ENCODE measurements around the gene RNF115. TPM values are rescaled to one million over a fixed set of nuclear protein-coding genes. Genes with fewer than 3 reads are reported as not detected.
"Not testable (repeated sequence)": the region's sequence is repeated elsewhere in the genome, so short reads cannot be mapped to it uniquely, and the experiment has no call there.

The RNF115 gene
- total RNA-seq, 1 donor from 2014 or later, result 15.3 TPM

DNA sequence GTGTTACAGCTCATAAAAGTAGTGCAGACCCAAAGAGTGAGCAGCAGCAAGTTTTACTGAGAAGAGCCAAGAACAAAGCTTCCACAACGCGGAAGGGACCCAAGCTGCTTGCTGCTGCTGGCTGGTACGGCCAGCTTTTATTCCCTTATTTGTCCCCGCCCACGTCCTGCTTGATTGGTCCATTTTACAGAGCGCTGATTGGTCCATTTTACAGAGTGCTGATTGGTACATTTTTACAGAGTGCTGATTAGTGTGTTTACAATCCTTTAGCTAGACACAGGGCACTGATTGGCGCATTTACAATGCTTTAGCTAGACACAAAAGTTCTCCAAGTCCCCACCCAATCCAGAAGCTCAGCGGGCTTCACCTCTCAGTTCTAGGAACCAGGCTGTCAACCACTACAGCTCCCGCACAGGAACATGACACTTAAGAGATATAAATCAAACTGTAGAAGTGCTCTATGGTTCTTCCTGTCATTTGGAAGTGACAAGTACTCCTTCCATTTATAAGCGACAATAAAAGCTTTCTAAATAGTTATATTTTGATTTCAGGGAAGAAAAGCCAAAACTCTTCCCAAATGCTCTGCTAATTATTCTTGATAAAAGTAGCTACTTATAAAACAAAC, 28.5 kb downstream of the RNF115 start:
- H3K4me3 Mint-ChIP-seq (ENCODE audit: unreplicated experiment), result no peak overlapping the region

GRCh38 chr1:145792484-145792883, 31.4 kb downstream of the RNF115 start:
- peaks cover 5% of the 10 kb centered on the region for H3K36me3 ChIP-seq (ENCODE audit: insufficient read depth, low read length)
- no peak overlapping the region for H3K27ac ChIP-seq (ENCODE audit: low read depth, low read length)
- H3K79me2 ChIP-seq (ENCODE audit: insufficient read depth, low read length), result peaks cover 51% of the 10 kb centered on the region
- no peak overlapping the region for H2AFZ ChIP-seq (ENCODE audit: low read depth, low read length)
- Mint-ChIP-seq H3K27ac (ENCODE audit: unreplicated experiment) (no peak overlapping the region), H3K36me3 (ENCODE audit: low read depth, unreplicated experiment) (peaks cover 20% of the 10 kb centered on the region), H3K9me3 (ENCODE audit: unreplicated experiment) (peaks cover 12% of the 10 kb centered on the region), H3K4me1 (ENCODE audit: low read depth, unreplicated experiment) (no peaks in the 10 kb centered on the region), H3K27me3 (ENCODE audit: low read depth, unreplicated experiment) (no peaks in the 10 kb centered on the region), H3K4me3 (ENCODE audit: unreplicated experiment) (no peak overlapping the region)
- no peak overlapping the region for H3K9ac ChIP-seq (ENCODE audit: low read length)
- H3K9me3 ChIP-seq (ENCODE audit: insufficient read depth, low read depth, low read length), result no peaks in the 10 kb centered on the region
- H3K4me2 ChIP-seq (ENCODE audit: low read length), result no peak overlapping the region
- H3K27me3 ChIP-seq (ENCODE audit: insufficient read depth, low read length), result no peaks in the 10 kb centered on the region
- no peak for DNase-seq (ENCODE audit: low read depth)
- FAIRE-seq, result no peak
- H4K20me1 ChIP-seq (ENCODE audit: insufficient read depth, low read length), result peaks cover 18% of the 10 kb centered on the region
- no peak overlapping the region for H3K4me3 ChIP-seq (ENCODE audit: insufficient read depth, low read depth, low read length)
- TF ChIP-seq, protein P1, sequence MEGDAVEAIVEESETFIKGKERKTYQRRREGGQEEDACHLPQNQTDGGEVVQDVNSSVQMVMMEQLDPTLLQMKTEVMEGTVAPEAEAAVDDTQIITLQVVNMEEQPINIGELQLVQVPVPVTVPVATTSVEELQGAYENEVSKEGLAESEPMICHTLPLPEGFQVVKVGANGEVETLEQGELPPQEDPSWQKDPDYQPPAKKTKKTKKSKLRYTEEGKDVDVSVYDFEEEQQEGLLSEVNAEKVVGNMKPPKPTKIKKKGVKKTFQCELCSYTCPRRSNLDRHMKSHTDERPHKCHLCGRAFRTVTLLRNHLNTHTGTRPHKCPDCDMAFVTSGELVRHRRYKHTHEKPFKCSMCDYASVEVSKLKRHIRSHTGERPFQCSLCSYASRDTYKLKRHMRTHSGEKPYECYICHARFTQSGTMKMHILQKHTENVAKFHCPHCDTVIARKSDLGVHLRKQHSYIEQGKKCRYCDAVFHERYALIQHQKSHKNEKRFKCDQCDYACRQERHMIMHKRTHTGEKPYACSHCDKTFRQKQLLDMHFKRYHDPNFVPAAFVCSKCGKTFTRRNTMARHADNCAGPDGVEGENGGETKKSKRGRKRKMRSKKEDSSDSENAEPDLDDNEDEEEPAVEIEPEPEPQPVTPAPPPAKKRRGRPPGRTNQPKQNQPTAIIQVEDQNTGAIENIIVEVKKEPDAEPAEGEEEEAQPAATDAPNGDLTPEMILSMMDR (IDR thresholded peaks at IDR 0.05; ENCODE audit: insufficient read depth, low read depth, low read length), result no peak
- no peak for TF ChIP-seq EZH2 (IDR thresholded peaks at IDR 0.05; ENCODE audit: insufficient read depth, low read length)
- H3K4me1 ChIP-seq (ENCODE audit: insufficient read depth, low read length), result no peaks in the 10 kb centered on the region

More for the DNA sequence above, 28.5 kb downstream of the RNF115 start:
- Histone ChIP-seq H3K27ac (ENCODE audit: low read depth, low read length) (no peak overlapping the region), H3K27me3 (ENCODE audit: insufficient read depth, low read length) (no peaks in the 10 kb centered on the region), H3K36me3 (ENCODE audit: insufficient read depth, low read length) (no peaks in the 10 kb centered on the region), H3K79me2 (ENCODE audit: insufficient read depth, low read length) (peaks cover 74% of the 10 kb centered on the region), H3K9me3 (ENCODE audit: insufficient read depth, low read depth, low read length) (no peaks in the 10 kb centered on the region), H3K9ac (ENCODE audit: low read length) (no peak overlapping the region), H2AFZ (ENCODE audit: low read depth, low read length) (no peak overlapping the region), H3K4me2 (ENCODE audit: low read length) (no peak overlapping the region), H4K20me1 (ENCODE audit: insufficient read depth, low read length) (peaks cover 25% of the 10 kb centered on the region), H3K4me1 (ENCODE audit: insufficient read depth, low read length) (no peaks in the 10 kb centered on the region), H3K4me3 (ENCODE audit: insufficient read depth, low read depth, low read length) (no peak overlapping the region)
- TF ChIP-seq, protein P1 (IDR thresholded peaks at IDR 0.05; ENCODE audit: insufficient read depth, low read depth, low read length), result no peak
- TF ChIP-seq EZH2 (IDR thresholded peaks at IDR 0.05; ENCODE audit: insufficient read depth, low read length), result no peak
- Mint-ChIP-seq H3K9me3 (ENCODE audit: unreplicated experiment) (peaks cover 12% of the 10 kb centered on the region), H3K36me3 (ENCODE audit: low read depth, unreplicated experiment) (peaks cover 23% of the 10 kb centered on the region), H3K27me3 (ENCODE audit: low read depth, unreplicated experiment) (no peaks in the 10 kb centered on the region), H3K27ac (ENCODE audit: unreplicated experiment) (no peak overlapping the region), H3K4me1 (ENCODE audit: low read depth, unreplicated experiment) (no peaks in the 10 kb centered on the region)
- DNase-seq (ENCODE audit: low read depth), result no peak
- FAIRE-seq, result no peak

DNA sequence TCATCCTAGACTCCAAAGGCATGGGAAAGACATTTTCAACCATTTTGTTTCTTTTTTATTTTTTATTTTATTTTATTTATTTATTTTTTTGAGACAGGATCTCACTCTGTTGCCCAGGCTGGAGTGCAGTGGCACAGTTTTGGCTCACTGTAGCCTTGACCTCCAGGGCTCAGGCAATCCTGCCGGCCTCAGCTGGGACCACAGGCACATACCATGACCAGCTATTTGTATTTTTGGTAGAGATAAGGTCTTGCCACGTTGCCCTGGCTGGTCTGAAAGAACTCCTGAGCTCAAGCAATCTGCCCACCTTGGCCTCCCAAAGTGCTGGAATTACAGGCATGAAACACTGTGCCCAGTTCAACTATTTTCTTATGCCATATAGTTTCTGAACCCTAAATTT, 32.0 kb downstream of the RNF115 start:
- not testable (repeated sequence) for H3K9ac ChIP-seq (ENCODE audit: low read length); H3K9me3 Mint-ChIP-seq (ENCODE audit: unreplicated experiment); H3K4me1 ChIP-seq (ENCODE audit: insufficient read depth, low read length); H3K27me3 Mint-ChIP-seq (ENCODE audit: low read depth, unreplicated experiment); H3K4me1 Mint-ChIP-seq (ENCODE audit: low read depth, unreplicated experiment); H3K4me2 ChIP-seq (ENCODE audit: low read length); H3K27ac ChIP-seq (ENCODE audit: low read depth, low read length); H3K36me3 ChIP-seq (ENCODE audit: insufficient read depth, low read length); H3K4me3 ChIP-seq (ENCODE audit: insufficient read depth, low read depth, low read length); H3K9me3 ChIP-seq (ENCODE audit: insufficient read depth, low read depth, low read length); H3K4me3 Mint-ChIP-seq (ENCODE audit: unreplicated experiment); H3K27me3 ChIP-seq (ENCODE audit: insufficient read depth, low read length); H2AFZ ChIP-seq (ENCODE audit: low read depth, low read length); DNase-seq (ENCODE audit: low read depth); FAIRE-seq; H3K27ac Mint-ChIP-seq (ENCODE audit: unreplicated experiment)
- Histone ChIP-seq H4K20me1 (ENCODE audit: insufficient read depth, low read length) (peaks cover 14% of the 10 kb centered on the region), H3K79me2 (ENCODE audit: insufficient read depth, low read length) (peaks cover 45% of the 10 kb centered on the region)
- peaks cover 16% of the 10 kb centered on the region for H3K36me3 Mint-ChIP-seq (ENCODE audit: low read depth, unreplicated experiment)

Measured in astrocyte (in vitro differentiated cells and primary cell).